H9 (cell line): ENCODE data around the gene CABLES1. TPM values are rescaled to one million over a fixed set of nuclear protein-coding genes. Genes with fewer than 3 reads are reported as not detected.
"Not testable (repeated sequence)": the region's sequence is repeated elsewhere in the genome, so short reads cannot be mapped to it uniquely, and the experiment has no call there.

Experiments used
- DNase-seq: peaks from one replicate; pipeline ENCODE4 v3.0.0-alpha.2; 2017
- H2AFZ ChIP-seq: one replicate; pipeline ENCODE4 v1.6.1; 2013; ENCODE audit warnings: mild to moderate bottlenecking, low read length, control low read depth, moderate library complexity
- H2AK5ac ChIP-seq: 2 replicates; pipeline ENCODE4 v1.6.1; 2013; ENCODE audit warnings: low read length, control low read depth, mixed read lengths; ENCODE audit not compliant: insufficient read length
- H2BK120ac ChIP-seq: one replicate; pipeline ENCODE4 v1.6.1; 2013; ENCODE audit warnings: low read depth, mild to moderate bottlenecking, low read length, control low read depth, inconsistent platforms; ENCODE audit not compliant: poor library complexity, severe bottlenecking
- H2BK12ac ChIP-seq: 2 replicates; pipeline ENCODE4 v1.6.1; 2013; ENCODE audit warnings: low read length, control low read depth, mixed read lengths, low read depth; ENCODE audit not compliant: insufficient read length
- H2BK15ac ChIP-seq: 2 replicates; pipeline ENCODE4 v1.6.1; 2013; ENCODE audit warnings: low read depth, low read length, control low read depth
- H2BK20ac ChIP-seq: one replicate; pipeline ENCODE4 v1.6.1; 2013; ENCODE audit warnings: low read depth, mild to moderate bottlenecking, low read length, control low read depth, inconsistent platforms; ENCODE audit not compliant: poor library complexity, severe bottlenecking
- H2BK5ac ChIP-seq: 2 replicates; pipeline ENCODE4 v1.6.1; 2013; ENCODE audit warnings: low read length, control low read depth, mixed read lengths; ENCODE audit not compliant: insufficient read length
- H3K14ac ChIP-seq: 2 replicates; pipeline ENCODE4 v1.6.1; 2013; ENCODE audit warnings: low read length, control low read depth; ENCODE audit not compliant: insufficient read depth
- H3K18ac ChIP-seq: 2 replicates; pipeline ENCODE4 v1.6.1; 2013; ENCODE audit warnings: low read depth, mild to moderate bottlenecking, mixed read lengths, low read length, control low read depth; ENCODE audit not compliant: insufficient read length
- H3K23ac ChIP-seq: 2 replicates; pipeline ENCODE4 v1.6.1; 2013; ENCODE audit warnings: low read length, control low read depth, mixed read lengths, low read depth; ENCODE audit not compliant: insufficient read length
- H3K23me2 ChIP-seq: 2 replicates; pipeline ENCODE4 v1.6.1; 2013; ENCODE audit warnings: low read depth, mild to moderate bottlenecking, mixed read lengths, low read length, control low read depth; ENCODE audit not compliant: insufficient read length, poor library complexity, severe bottlenecking
- H3K27ac ChIP-seq: 2 replicates; pipeline ENCODE4 v1.5.1; 2013; ENCODE audit warnings: low read length, control low read depth, mixed read lengths, low read depth; ENCODE audit not compliant: insufficient read length
- H3K27me3 ChIP-seq: 2 replicates; pipeline ENCODE4 v1.6.1; 2013; ENCODE audit warnings: low read length, control low read depth, inconsistent platforms; ENCODE audit not compliant: insufficient read depth
- H3K4ac ChIP-seq: 2 replicates; pipeline ENCODE4 v1.6.1; 2013; ENCODE audit warnings: low read depth, mild to moderate bottlenecking, control low read depth, inconsistent platforms, low read length, moderate library complexity
- H3K4me1 ChIP-seq: 2 replicates; pipeline ENCODE4 v1.6.1; 2013; ENCODE audit warnings: low read length, control low read depth, inconsistent platforms; ENCODE audit not compliant: insufficient read depth
- H3K4me2 ChIP-seq: 2 replicates; pipeline ENCODE4 v1.6.1; 2013; ENCODE audit warnings: low read length, control low read depth, mixed read lengths; ENCODE audit not compliant: insufficient read length, insufficient read depth
- H3K56ac ChIP-seq: 2 replicates; pipeline ENCODE4 v1.6.1; 2013; ENCODE audit warnings: low read depth, mild to moderate bottlenecking, mixed read lengths, low read length, control low read depth; ENCODE audit not compliant: insufficient read length
- H3K79me1 ChIP-seq: 2 replicates; pipeline ENCODE4 v1.6.1; 2013; ENCODE audit warnings: low read depth, mild to moderate bottlenecking, moderate library complexity, low read length, control low read depth, inconsistent platforms; ENCODE audit not compliant: insufficient read depth, poor library complexity, severe bottlenecking
- H3K79me2 ChIP-seq: 2 replicates; pipeline ENCODE4 v1.6.1; 2013; ENCODE audit warnings: low read length, control low read depth, inconsistent platforms; ENCODE audit not compliant: insufficient read depth
- H3K9ac ChIP-seq: 2 replicates; pipeline ENCODE4 v1.6.1; 2013; ENCODE audit warnings: low read length, control low read depth, mixed read lengths; ENCODE audit not compliant: insufficient read length; ENCODE audit errors: extremely low read depth
- H3K9me3 ChIP-seq: one replicate; pipeline ENCODE4 v1.6.1; 2013; ENCODE audit warnings: low read depth, low read length, inconsistent platforms; ENCODE audit not compliant: control insufficient read depth
- H3T11ph ChIP-seq: one replicate; pipeline ENCODE4 v1.6.1; 2013; ENCODE audit warnings: mild to moderate bottlenecking, low read length, control low read depth, inconsistent platforms
- H4K20me1 ChIP-seq: one replicate; pipeline ENCODE4 v1.6.1; 2013; ENCODE audit not compliant: control insufficient read depth, insufficient read length, insufficient read depth
- H4K5ac ChIP-seq: 2 replicates; pipeline ENCODE4 v1.6.1; 2013; ENCODE audit warnings: low read depth, mild to moderate bottlenecking, mixed read lengths, low read length, control low read depth; ENCODE audit not compliant: insufficient read length
- H4K8ac ChIP-seq: replicated peaks from 2 replicates; pipeline ENCODE4 v1.6.1; 2013; ENCODE audit warnings: low read length, control low read depth, mixed read lengths, low read depth; ENCODE audit not compliant: insufficient read length
- H4K91ac ChIP-seq: 2 replicates; pipeline ENCODE4 v1.6.1; 2013; ENCODE audit warnings: low read depth, mild to moderate bottlenecking, moderate library complexity, mixed read lengths, low read length, control low read depth; ENCODE audit not compliant: insufficient read length
- H3K27ac Mint-ChIP-seq, 3 experiments: 2 replicates in 2 of 3; 3 replicates in 1 of 3; pipeline ENCODE4 v1.8.0; 2020 to 2021; ENCODE audit warnings: mixed read lengths in 3 of 3, mild to moderate bottlenecking in 1 of 3, moderate library complexity in 1 of 3
- H3K27me3 Mint-ChIP-seq: 2 replicates; pipeline ENCODE4 v1.8.0; 2021; ENCODE audit warnings: low read depth, mild to moderate bottlenecking, moderate library complexity, mixed read lengths
- H3K36me3 Mint-ChIP-seq, 3 experiments: 2 replicates in 2 of 3; 3 replicates in 1 of 3; pipeline ENCODE4 v1.8.0; 2020 to 2021; ENCODE audit warnings: low read depth in 3 of 3, mixed read lengths in 3 of 3; ENCODE audit not compliant: insufficient read depth in 1 of 3
- H3K4me1 Mint-ChIP-seq, 2 experiments: 2 replicates each; pipeline ENCODE4 v1.8.0; 2020; ENCODE audit warnings: mixed read lengths in 2 of 2
- H3K4me3 Mint-ChIP-seq, 2 experiments: 2 replicates in 1 of 2; 3 replicates in 1 of 2; pipeline ENCODE4 v1.8.0; 2020 to 2021; ENCODE audit warnings: mild to moderate bottlenecking in 2 of 2, mixed read lengths in 2 of 2, moderate library complexity in 1 of 2
- H3K9me3 Mint-ChIP-seq, 2 experiments: 2 replicates in 1 of 2; 3 replicates in 1 of 2; pipeline ENCODE4 v1.8.0; 2020; ENCODE audit warnings: mild to moderate bottlenecking in 2 of 2, mixed read lengths in 2 of 2, moderate library complexity in 1 of 2
- WGBS: extraction: QIAGEN DNeasy Blood & Tissue Kit; methylation state at CpG from one replicate; pipeline ENCODE4 v1.1.7; 2013; ENCODE audit warnings: missing lambda C conversion rate, low lambda C conversion rate, mixed read lengths; ENCODE audit not compliant: insufficient read length; ENCODE audit errors: extremely low coverage; 5-methylcytosine and 5-hydroxymethylcytosine counted together
- total RNA-seq: library from RNA; stranded (reverse); gene quantifications from 2 replicates; pipeline ENCODE4 v1.2.1, GENCODE V29; 2021
- TF ChIP-seq, protein P1 (sequence below): fragments of 200-600 bp; sonication (generic); conservative IDR thresholded peaks from 3 replicates; pipeline ENCODE4 v1.8.0; 2021; ENCODE audit warnings: antibody characterized with exemption, mild to moderate bottlenecking

The CABLES1 gene
- total RNA-seq, 1 experiment from 2014 or later = 27.1 TPM

DNA sequence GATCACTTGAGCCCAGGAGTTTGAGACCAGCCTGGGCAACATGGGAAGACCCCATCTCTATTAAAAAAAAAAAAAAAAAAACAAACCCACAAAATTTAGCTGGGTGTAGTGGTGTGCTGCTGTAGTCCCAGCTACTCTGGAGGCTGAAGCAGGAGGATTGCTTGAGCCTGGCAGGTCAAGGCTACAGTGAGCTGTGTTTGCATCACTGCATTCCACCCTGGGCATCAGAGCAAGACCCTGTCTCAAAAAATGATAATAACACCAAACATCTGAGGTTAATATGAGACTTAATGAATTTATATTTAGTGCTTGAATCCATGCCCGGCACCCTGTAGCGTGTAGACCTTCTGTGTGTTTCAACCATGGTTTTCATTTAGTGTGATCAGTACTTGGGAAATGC is 22.8 kb downstream of the CABLES1 start:
- no peak overlapping the region for H3K23ac ChIP-seq
- H3K4me1 Mint-ChIP-seq = peaks cover 28 to 31% of the 10 kb centered on the region in 2 experiments
- no peaks in the 10 kb centered on the region for H3K27me3 ChIP-seq
- peaks cover 7% of the 10 kb centered on the region; the same call in 1 of the 2 replicates for H3K4me1 ChIP-seq
- no peak overlapping the region for H2BK12ac ChIP-seq
- no peaks in the 10 kb centered on the region for H3K79me1 ChIP-seq
- no peaks in the 10 kb centered on the region for H3K9me3 Mint-ChIP-seq
- no peak overlapping the region for H2AFZ ChIP-seq
- H3K9ac ChIP-seq = no peak overlapping the region
- no peak overlapping the region for H3K4ac ChIP-seq
- H3T11ph ChIP-seq = no peak overlapping the region
- DNase-seq = no peak
- no peak overlapping the region for H4K8ac ChIP-seq
- peaks cover 4 to 7% (median 6%) of the 10 kb centered on the region in 3 experiments; a peak in 5 of 7 replicates for H3K36me3 Mint-ChIP-seq
- H3K79me2 ChIP-seq = peaks cover 11% of the 10 kb centered on the region; the same call in 1 of the 2 replicates
- H3K23me2 ChIP-seq = no peaks in the 10 kb centered on the region
- no peak overlapping the region for H2BK20ac ChIP-seq
- no peak overlapping the region for H2AK5ac ChIP-seq
- no peaks in the 10 kb centered on the region for H3K27me3 Mint-ChIP-seq
- H3K56ac ChIP-seq = no peak overlapping the region
- H3K18ac ChIP-seq = no peak overlapping the region
- no peak overlapping the region for H2BK5ac ChIP-seq
- WGBS = no CpG with 5 or more reads among the region's 2 CpGs
- H2BK120ac ChIP-seq = no peak overlapping the region
- no peak overlapping the region for H4K91ac ChIP-seq
- no peaks in the 10 kb centered on the region for H3K9me3 ChIP-seq
- no peak overlapping the region for H3K14ac ChIP-seq
- H2BK15ac ChIP-seq = no peak overlapping the region
- no peak overlapping the region for H4K5ac ChIP-seq
- H3K4me2 ChIP-seq = no peak overlapping the region
- TF ChIP-seq, protein P1, sequence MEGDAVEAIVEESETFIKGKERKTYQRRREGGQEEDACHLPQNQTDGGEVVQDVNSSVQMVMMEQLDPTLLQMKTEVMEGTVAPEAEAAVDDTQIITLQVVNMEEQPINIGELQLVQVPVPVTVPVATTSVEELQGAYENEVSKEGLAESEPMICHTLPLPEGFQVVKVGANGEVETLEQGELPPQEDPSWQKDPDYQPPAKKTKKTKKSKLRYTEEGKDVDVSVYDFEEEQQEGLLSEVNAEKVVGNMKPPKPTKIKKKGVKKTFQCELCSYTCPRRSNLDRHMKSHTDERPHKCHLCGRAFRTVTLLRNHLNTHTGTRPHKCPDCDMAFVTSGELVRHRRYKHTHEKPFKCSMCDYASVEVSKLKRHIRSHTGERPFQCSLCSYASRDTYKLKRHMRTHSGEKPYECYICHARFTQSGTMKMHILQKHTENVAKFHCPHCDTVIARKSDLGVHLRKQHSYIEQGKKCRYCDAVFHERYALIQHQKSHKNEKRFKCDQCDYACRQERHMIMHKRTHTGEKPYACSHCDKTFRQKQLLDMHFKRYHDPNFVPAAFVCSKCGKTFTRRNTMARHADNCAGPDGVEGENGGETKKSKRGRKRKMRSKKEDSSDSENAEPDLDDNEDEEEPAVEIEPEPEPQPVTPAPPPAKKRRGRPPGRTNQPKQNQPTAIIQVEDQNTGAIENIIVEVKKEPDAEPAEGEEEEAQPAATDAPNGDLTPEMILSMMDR = no peak
- no peaks in the 10 kb centered on the region for H4K20me1 ChIP-seq
- no peak overlapping the region for H3K27ac ChIP-seq
- no peak overlapping the region; a peak in 1 of 7 replicates for H3K27ac Mint-ChIP-seq
- no peak overlapping the region for H3K4me3 Mint-ChIP-seq

DNA sequence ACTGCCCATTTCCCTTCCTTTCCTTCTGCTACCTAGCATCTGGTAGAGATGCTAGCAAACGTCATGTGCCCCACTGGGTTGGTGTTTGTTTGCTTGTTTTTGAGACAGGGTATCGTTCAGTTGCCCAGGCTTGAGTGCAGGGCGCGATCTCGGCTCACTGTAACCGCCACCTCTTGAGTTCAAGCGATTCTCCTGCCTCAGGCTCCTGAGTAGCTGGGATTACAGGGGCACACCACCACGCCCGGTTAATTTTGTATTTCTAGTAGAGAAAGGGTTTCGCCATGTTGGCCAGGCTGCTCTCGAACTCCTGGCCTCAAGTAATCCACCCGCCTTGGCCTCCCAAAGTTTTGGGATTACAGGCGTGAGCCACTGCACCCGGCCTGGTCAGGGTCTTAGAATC is 23.6 kb downstream of the CABLES1 start:
- Mint-ChIP-seq H3K4me1 (peaks cover 33 to 36% of the 10 kb centered on the region in 2 experiments), H3K27ac (peak overlapping the region; percentile 64 to 81 (median 68); a peak in 4 of 7 replicates)
- H2BK120ac ChIP-seq, H2BK20ac ChIP-seq, H4K20me1 ChIP-seq, H2BK12ac ChIP-seq, H4K8ac ChIP-seq, DNase-seq, H4K5ac ChIP-seq, H3K18ac ChIP-seq, H3K9me3 Mint-ChIP-seq, H2BK15ac ChIP-seq, H3K9ac ChIP-seq, H3K4me1 ChIP-seq, H2AFZ ChIP-seq, H2BK5ac ChIP-seq, H3K14ac ChIP-seq, H3K23ac ChIP-seq, H3K4me2 ChIP-seq, H3K4ac ChIP-seq, H3K79me1 ChIP-seq, H3K9me3 ChIP-seq, H3K27me3 ChIP-seq, H3K23me2 ChIP-seq, H3T11ph ChIP-seq, H3K36me3 Mint-ChIP-seq, H4K91ac ChIP-seq, H3K56ac ChIP-seq, H3K27me3 Mint-ChIP-seq, H3K4me3 Mint-ChIP-seq, H3K27ac ChIP-seq, H2AK5ac ChIP-seq: not testable (repeated sequence)
- peaks cover 12% of the 10 kb centered on the region; the same call in 1 of the 2 replicates for H3K79me2 ChIP-seq
- no CpG with 5 or more reads among the region's 14 CpGs for WGBS
